SU-DHL-6 (cell line): ENCODE results near the gene PID1.

ENCODE experiments used
- H2AFZ ChIP-seq: fragments of 200-600 bp; sonication (generic); 2 replicates; pipeline ENCODE4 v1.6.1; 2014; ENCODE audit warnings: low read depth, mild to moderate bottlenecking, moderate library complexity, mixed read lengths, antibody characterized with exemption, low read length; ENCODE audit not compliant: severe bottlenecking
- H3F3A ChIP-seq: fragments of 200-600 bp; shearing (Covaris generic); 2 replicates; pipeline ENCODE4 v1.6.0; 2016; ENCODE audit warnings: antibody characterized with exemption, mild to moderate bottlenecking; ENCODE audit not compliant: insufficient read depth
- H3K27ac ChIP-seq: fragments of 200-600 bp; sonication (generic); 2 replicates; pipeline ENCODE4 v1.5.1; 2016; ENCODE audit warnings: low read depth, mild to moderate bottlenecking, low read length, moderate library complexity, mixed read lengths
- H3K27me3 ChIP-seq: fragments of 200-600 bp; sonication (generic), shearing (Covaris generic); 2 replicates; pipeline ENCODE4 v1.6.0; 2014; ENCODE audit warnings: mild to moderate bottlenecking, low read length
- H3K36me3 ChIP-seq: fragments of 200-600 bp; sonication (generic); 2 replicates; pipeline ENCODE4 v1.6.1; 2014; ENCODE audit warnings: mild to moderate bottlenecking, low read length, mixed read lengths
- H3K4me2 ChIP-seq: fragments of 300-600, 200-600 bp; shearing (Covaris generic), sonication (generic); 2 replicates; pipeline ENCODE4 v1.6.0; 2014; ENCODE audit warnings: low read length, low read depth, mild to moderate bottlenecking; ENCODE audit not compliant: poor library complexity, severe bottlenecking
- H3K4me3 ChIP-seq: fragments of 200-600 bp; sonication (generic); 2 replicates; pipeline ENCODE4 v1.5.1; 2014; ENCODE audit warnings: antibody characterized with exemption, low read length, mild to moderate bottlenecking, mixed read lengths; ENCODE audit not compliant: insufficient read depth, poor library complexity, severe bottlenecking
- H3K79me2 ChIP-seq: fragments of 200-600 bp; sonication (generic); 2 replicates; pipeline ENCODE4 v1.6.1; 2014; ENCODE audit warnings: mild to moderate bottlenecking, low read length, moderate library complexity; ENCODE audit not compliant: insufficient read depth
- H3K9ac ChIP-seq: fragments of 200-600 bp; sonication (generic); 2 replicates; pipeline ENCODE4 v1.7.0; 2014; ENCODE audit warnings: mild to moderate bottlenecking, low read length
- H3K9me2 ChIP-seq: fragments of 200-600 bp; sonication (generic); replicated peaks from 2 replicates; pipeline ENCODE4 v1.6.1; 2014; ENCODE audit warnings: low read length; ENCODE audit not compliant: insufficient read depth
- H3K9me3 ChIP-seq: fragments of 200-600 bp; sonication (generic); 2 replicates; pipeline ENCODE4 v1.6.1; 2014; ENCODE audit warnings: low read length, mixed read lengths; ENCODE audit not compliant: insufficient read depth
- H4K20me1 ChIP-seq: fragments of 200-600 bp; sonication (generic); 2 replicates; pipeline ENCODE4 v1.6.1; 2014; ENCODE audit warnings: low read depth, mild to moderate bottlenecking, antibody characterized with exemption, low read length, moderate library complexity, mixed read lengths
- CTCF ChIP-seq: fragments of 200-600 bp; sonication (generic); IDR thresholded peaks from one replicate; pipeline ENCODE4 v1.5.1; 2017; ENCODE audit warnings: antibody characterized with exemption, mild to moderate bottlenecking, low read length, moderate library complexity; ENCODE audit not compliant: insufficient read depth, poor library complexity, severe bottlenecking
- EZH2phosphoT487 ChIP-seq: fragments of 200-600 bp; sonication (generic), shearing (Covaris generic); conservative IDR thresholded peaks from 2 replicates; pipeline ENCODE4 v1.6.1; 2018; ENCODE audit warnings: mild to moderate bottlenecking, antibody characterized with exemption, low read length, moderate library complexity, mixed read lengths

The PID1 gene

GRCh38 chr2:229137066-229137465, 134.0 kb downstream of the PID1 start:
- Histone ChIP-seq H3K36me3 (no peaks in the 10 kb centered on the region), H3K9me3 (no peaks in the 10 kb centered on the region), H3K4me2 (no peak overlapping the region), H3K27ac (no peak overlapping the region), H3K9me2 (no peaks in the 10 kb centered on the region), H3K79me2 (no peaks in the 10 kb centered on the region), H2AFZ (no peak overlapping the region), H4K20me1 (no peaks in the 10 kb centered on the region), H3K9ac (no peak overlapping the region), H3F3A (no peaks in the 10 kb centered on the region), H3K4me3 (no peak overlapping the region), H3K27me3 (no peaks in the 10 kb centered on the region)
- TF ChIP-seq CTCF (no peak), EZH2phosphoT487 (no peak)

GRCh38 chr2:229133155-229133772, 137.8 kb downstream of the PID1 start:
- no peaks in the 10 kb centered on the region for H3F3A ChIP-seq
- TF ChIP-seq CTCF: no peak
- TF ChIP-seq EZH2phosphoT487: no peak
- H4K20me1 ChIP-seq: no peaks in the 10 kb centered on the region
- no peaks in the 10 kb centered on the region for H3K9me3 ChIP-seq
- no peak overlapping the region for H3K4me2 ChIP-seq
- H3K79me2 ChIP-seq: no peaks in the 10 kb centered on the region
- H3K27ac ChIP-seq: no peak overlapping the region
- H3K36me3 ChIP-seq: no peaks in the 10 kb centered on the region
- no peaks in the 10 kb centered on the region for H3K9me2 ChIP-seq
- 0 out of 2 replicates have a peak, but pooled peaks cover 3% of the 10 kb centered on the region for H3K27me3 ChIP-seq
- no peak overlapping the region for H3K4me3 ChIP-seq
- no peak overlapping the region for H3K9ac ChIP-seq
- no peak overlapping the region for H2AFZ ChIP-seq

- H3K9me2 ChIP-seq: no peaks in the 10 kb centered on the region
- no peaks in the 10 kb centered on the region for H3K79me2 ChIP-seq
- H3K36me3 ChIP-seq: no peaks in the 10 kb centered on the region
- no peaks in the 10 kb centered on the region for H3F3A ChIP-seq
- TF ChIP-seq EZH2phosphoT487: no peak
- TF ChIP-seq CTCF: no peak
- H3K4me3 ChIP-seq: no peak overlapping the region
- H4K20me1 ChIP-seq: no peaks in the 10 kb centered on the region
- no peak overlapping the region for H3K9ac ChIP-seq
- no peak overlapping the region for H3K27ac ChIP-seq
- no peaks in the 10 kb centered on the region for H3K9me3 ChIP-seq
- no peak overlapping the region for H2AFZ ChIP-seq
- H3K27me3 ChIP-seq: 0 out of 2 replicates have a peak, but pooled peaks cover 3% of the 10 kb centered on the region
- no peak overlapping the region for H3K4me2 ChIP-seq
These were observed 138.9 kb downstream of the PID1 start for GRCh38 chr2:229132236-229132635.
